ENCODE results near the gene UVRAG.

UVRAG gene

GRCh38 chr11:76094740-76095139 is 279.7 kb downstream of the UVRAG start:
- Histone ChIP-seq H3K9me3 (ENCODE audit: insufficient read depth, low read length) (no peaks in the 10 kb centered on the region), H3K36me3 (ENCODE audit: insufficient read depth, insufficient read length, low read length) (no peaks in the 10 kb centered on the region), H3K4me3 (ENCODE audit: insufficient read length, low read depth) (no peak overlapping the region), H3K9ac (ENCODE audit: insufficient read length, low read depth) (no peak overlapping the region), H3K4me1 (ENCODE audit: insufficient read depth, insufficient read length) (peaks cover 5% of the 10 kb centered on the region), H3K27me3 (ENCODE audit: insufficient read depth, insufficient read length) (no peaks in the 10 kb centered on the region)
- TF ChIP-seq YY1 (IDR thresholded peaks at IDR 0.05; ENCODE audit: insufficient read depth, insufficient read length) (no peak), ZNF274 (IDR thresholded peaks at IDR 0.05; ENCODE audit: low read depth, low read length) (no peak), SUZ12 (IDR thresholded peaks at IDR 0.05; ENCODE audit: extremely low read depth, insufficient read depth, insufficient read length) (no peak)
- DNase-seq (ENCODE audit: low read depth, low spot score) = no peak

GRCh38 chr11:76095891-76096290 is 280.9 kb downstream of the UVRAG start:
- DNase-seq (ENCODE audit: low read depth, low spot score) = no peak
- no peak for TF ChIP-seq ZNF274 (IDR thresholded peaks at IDR 0.05; ENCODE audit: low read depth, low read length)
- TF ChIP-seq YY1 (IDR thresholded peaks at IDR 0.05; ENCODE audit: insufficient read depth, insufficient read length) = no peak
- no peak for TF ChIP-seq SUZ12 (IDR thresholded peaks at IDR 0.05; ENCODE audit: extremely low read depth, insufficient read depth, insufficient read length)
- Histone ChIP-seq H3K27me3 (ENCODE audit: insufficient read depth, insufficient read length) (no peaks in the 10 kb centered on the region), H3K9me3 (ENCODE audit: insufficient read depth, low read length) (no peaks in the 10 kb centered on the region), H3K4me3 (ENCODE audit: insufficient read length, low read depth) (no peak overlapping the region), H3K9ac (ENCODE audit: insufficient read length, low read depth) (no peak overlapping the region), H3K36me3 (ENCODE audit: insufficient read depth, insufficient read length, low read length) (no peaks in the 10 kb centered on the region), H3K4me1 (ENCODE audit: insufficient read depth, insufficient read length) (peaks cover 5% of the 10 kb centered on the region)

- Histone ChIP-seq H3K4me1 (ENCODE audit: insufficient read depth, insufficient read length) (peaks cover 5% of the 10 kb centered on the region), H3K27me3 (ENCODE audit: insufficient read depth, insufficient read length) (no peaks in the 10 kb centered on the region), H3K9me3 (ENCODE audit: insufficient read depth, low read length) (no peaks in the 10 kb centered on the region), H3K4me3 (ENCODE audit: insufficient read length, low read depth) (no peak overlapping the region), H3K9ac (ENCODE audit: insufficient read length, low read depth) (no peak overlapping the region), H3K36me3 (ENCODE audit: insufficient read depth, insufficient read length, low read length) (no peaks in the 10 kb centered on the region)
- no peak for DNase-seq (ENCODE audit: low read depth, low spot score)
- TF ChIP-seq SUZ12 (IDR thresholded peaks at IDR 0.05; ENCODE audit: extremely low read depth, insufficient read depth, insufficient read length) = no peak
- no peak for TF ChIP-seq YY1 (IDR thresholded peaks at IDR 0.05; ENCODE audit: insufficient read depth, insufficient read length)
- no peak for TF ChIP-seq ZNF274 (IDR thresholded peaks at IDR 0.05; ENCODE audit: low read depth, low read length)
These were observed 281.5 kb downstream of the UVRAG start for GRCh38 chr11:76096552-76096951.

GRCh38 chr11:76102802-76103201 is 287.8 kb downstream of the UVRAG start:
- Histone ChIP-seq H3K4me1 (ENCODE audit: insufficient read depth, insufficient read length) (no peaks in the 10 kb centered on the region), H3K9me3 (ENCODE audit: insufficient read depth, low read length) (no peaks in the 10 kb centered on the region), H3K9ac (ENCODE audit: insufficient read length, low read depth) (no peak overlapping the region), H3K27me3 (ENCODE audit: insufficient read depth, insufficient read length) (no peaks in the 10 kb centered on the region), H3K4me3 (ENCODE audit: insufficient read length, low read depth) (no peak overlapping the region), H3K36me3 (ENCODE audit: insufficient read depth, insufficient read length, low read length) (no peaks in the 10 kb centered on the region)
- TF ChIP-seq SUZ12 (IDR thresholded peaks at IDR 0.05; ENCODE audit: extremely low read depth, insufficient read depth, insufficient read length) = no peak
- no peak for TF ChIP-seq ZNF274 (IDR thresholded peaks at IDR 0.05; ENCODE audit: low read depth, low read length)
- no peak for TF ChIP-seq YY1 (IDR thresholded peaks at IDR 0.05; ENCODE audit: insufficient read depth, insufficient read length)
- no peak for DNase-seq (ENCODE audit: low read depth, low spot score)

- H3K9ac ChIP-seq (ENCODE audit: insufficient read length, low read depth) = no peak overlapping the region
- no peaks in the 10 kb centered on the region for H3K36me3 ChIP-seq (ENCODE audit: insufficient read depth, insufficient read length, low read length)
- no peak overlapping the region for H3K4me3 ChIP-seq (ENCODE audit: insufficient read length, low read depth)
- H3K9me3 ChIP-seq (ENCODE audit: insufficient read depth, low read length) = no peaks in the 10 kb centered on the region
- no peaks in the 10 kb centered on the region for H3K27me3 ChIP-seq (ENCODE audit: insufficient read depth, insufficient read length)
- no peak for DNase-seq (ENCODE audit: low read depth, low spot score)
- no peak for TF ChIP-seq SUZ12 (IDR thresholded peaks at IDR 0.05; ENCODE audit: extremely low read depth, insufficient read depth, insufficient read length)
- H3K4me1 ChIP-seq (ENCODE audit: insufficient read depth, insufficient read length) = no peaks in the 10 kb centered on the region
These were observed 288.4 kb downstream of the UVRAG start for GRCh38 chr11:76103460-76103859.

DNA sequence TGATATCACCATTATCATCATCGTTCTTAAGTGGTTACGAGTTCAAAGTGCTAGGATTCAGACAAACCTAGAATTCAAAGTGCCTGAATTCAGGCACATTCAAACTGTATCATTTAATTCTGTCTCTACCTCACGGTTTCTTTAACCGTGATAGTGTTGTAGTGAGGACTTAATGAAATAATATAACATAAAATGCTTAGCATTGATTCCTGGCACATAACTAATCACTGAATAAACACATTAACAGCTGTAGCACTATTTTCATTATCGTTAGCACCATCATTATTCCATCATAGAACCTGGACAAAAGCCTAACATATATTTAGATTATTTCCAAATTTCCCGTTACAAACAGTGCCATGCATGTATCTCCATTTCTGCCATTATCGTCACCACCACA is 289.3 kb downstream of the UVRAG start:
- no peaks in the 10 kb centered on the region for H3K27me3 ChIP-seq (ENCODE audit: insufficient read depth, insufficient read length)
- no peak for DNase-seq (ENCODE audit: low read depth, low spot score)
- no peaks in the 10 kb centered on the region for H3K36me3 ChIP-seq (ENCODE audit: insufficient read depth, insufficient read length, low read length)
- H3K4me3 ChIP-seq (ENCODE audit: insufficient read length, low read depth) = no peak overlapping the region
- H3K9ac ChIP-seq (ENCODE audit: insufficient read length, low read depth) = no peak overlapping the region
- H3K4me1 ChIP-seq (ENCODE audit: insufficient read depth, insufficient read length) = no peaks in the 10 kb centered on the region
- TF ChIP-seq ZNF274 (IDR thresholded peaks at IDR 0.05; ENCODE audit: low read depth, low read length) = no peak
- no peak for TF ChIP-seq SUZ12 (IDR thresholded peaks at IDR 0.05; ENCODE audit: extremely low read depth, insufficient read depth, insufficient read length)
- no peak for TF ChIP-seq YY1 (IDR thresholded peaks at IDR 0.05; ENCODE audit: insufficient read depth, insufficient read length)
- no peaks in the 10 kb centered on the region for H3K9me3 ChIP-seq (ENCODE audit: insufficient read depth, low read length)

DNA sequence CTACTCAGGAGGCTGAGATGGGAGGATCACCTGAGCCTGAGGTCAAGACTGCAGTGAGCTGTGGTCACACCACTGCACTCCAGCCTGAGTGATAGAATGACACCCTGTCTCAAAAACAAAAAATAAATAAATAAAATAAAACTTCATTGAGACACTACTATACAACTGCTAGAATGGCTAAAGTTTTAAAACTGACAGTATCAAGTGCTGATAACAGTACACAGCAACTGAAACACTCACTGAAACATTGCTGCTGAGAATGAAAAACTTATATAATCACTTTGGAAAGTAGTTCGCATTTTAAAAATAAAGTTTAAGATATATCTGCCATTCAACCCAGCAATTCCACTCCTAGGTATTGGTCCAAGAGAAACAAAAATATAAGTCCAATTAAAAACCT is 290.6 kb downstream of the UVRAG start:
- H3K4me3 ChIP-seq (ENCODE audit: insufficient read length, low read depth) = no peak overlapping the region
- DNase-seq (ENCODE audit: low read depth, low spot score) = no peak
- no peaks in the 10 kb centered on the region for H3K27me3 ChIP-seq (ENCODE audit: insufficient read depth, insufficient read length)
- H3K36me3 ChIP-seq (ENCODE audit: insufficient read depth, insufficient read length, low read length) = no peaks in the 10 kb centered on the region
- no peaks in the 10 kb centered on the region for H3K4me1 ChIP-seq (ENCODE audit: insufficient read depth, insufficient read length)
- H3K9me3 ChIP-seq (ENCODE audit: insufficient read depth, low read length) = no peaks in the 10 kb centered on the region
- no peak overlapping the region for H3K9ac ChIP-seq (ENCODE audit: insufficient read length, low read depth)
- no peak for TF ChIP-seq SUZ12 (IDR thresholded peaks at IDR 0.05; ENCODE audit: extremely low read depth, insufficient read depth, insufficient read length)
- no peak for TF ChIP-seq ZNF274 (IDR thresholded peaks at IDR 0.05; ENCODE audit: low read depth, low read length)
- no peak for TF ChIP-seq YY1 (IDR thresholded peaks at IDR 0.05; ENCODE audit: insufficient read depth, insufficient read length)

- Histone ChIP-seq H3K4me1 (ENCODE audit: insufficient read depth, insufficient read length) (no peaks in the 10 kb centered on the region), H3K9me3 (ENCODE audit: insufficient read depth, low read length) (no peaks in the 10 kb centered on the region), H3K27me3 (ENCODE audit: insufficient read depth, insufficient read length) (no peaks in the 10 kb centered on the region), H3K36me3 (ENCODE audit: insufficient read depth, insufficient read length, low read length) (no peaks in the 10 kb centered on the region), H3K9ac (ENCODE audit: insufficient read length, low read depth) (no peak overlapping the region), H3K4me3 (ENCODE audit: insufficient read length, low read depth) (no peak overlapping the region)
- TF ChIP-seq ZNF274 (IDR thresholded peaks at IDR 0.05; ENCODE audit: low read depth, low read length) (no peak), YY1 (IDR thresholded peaks at IDR 0.05; ENCODE audit: insufficient read depth, insufficient read length) (no peak), SUZ12 (IDR thresholded peaks at IDR 0.05; ENCODE audit: extremely low read depth, insufficient read depth, insufficient read length) (no peak)
- no peak for DNase-seq (ENCODE audit: low read depth, low spot score)
These were observed 293.0 kb downstream of the UVRAG start for GRCh38 chr11:76107971-76108370.
